ENCODE data around the gene VGLL4. TPM values are rescaled to one million over a fixed set of nuclear protein-coding genes. Genes with fewer than 3 reads are reported as not detected.

VGLL4 gene, protein sequence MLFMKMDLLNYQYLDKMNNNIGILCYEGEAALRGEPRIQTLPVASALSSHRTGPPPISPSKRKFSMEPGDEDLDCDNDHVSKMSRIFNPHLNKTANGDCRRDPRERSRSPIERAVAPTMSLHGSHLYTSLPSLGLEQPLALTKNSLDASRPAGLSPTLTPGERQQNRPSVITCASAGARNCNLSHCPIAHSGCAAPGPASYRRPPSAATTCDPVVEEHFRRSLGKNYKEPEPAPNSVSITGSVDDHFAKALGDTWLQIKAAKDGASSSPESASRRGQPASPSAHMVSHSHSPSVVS
- total RNA-seq (2021) (41.2 and 41.4 TPM in 2 replicates), Bru-seq, nascent RNA (percentile 79 among the genes with signal in this experiment), BruChase-seq, experiment 1, labeled RNA remaining after a 2-hour chase (percentile 72 among the genes with signal in this experiment), BruChase-seq, experiment 2, labeled RNA remaining after a 6-hour chase (percentile 69 among the genes with signal in this experiment)
- long read RNA-seq, transcript VGLL4-211 (5 exons, 1,377 nt), result major isoform, 13 of 54 reads
- long read RNA-seq, partial matches to known transcripts, result 5 of 54 reads
- long read RNA-seq, other reads (novel, unspliced or antisense), result 34 of 54 reads

DNA sequence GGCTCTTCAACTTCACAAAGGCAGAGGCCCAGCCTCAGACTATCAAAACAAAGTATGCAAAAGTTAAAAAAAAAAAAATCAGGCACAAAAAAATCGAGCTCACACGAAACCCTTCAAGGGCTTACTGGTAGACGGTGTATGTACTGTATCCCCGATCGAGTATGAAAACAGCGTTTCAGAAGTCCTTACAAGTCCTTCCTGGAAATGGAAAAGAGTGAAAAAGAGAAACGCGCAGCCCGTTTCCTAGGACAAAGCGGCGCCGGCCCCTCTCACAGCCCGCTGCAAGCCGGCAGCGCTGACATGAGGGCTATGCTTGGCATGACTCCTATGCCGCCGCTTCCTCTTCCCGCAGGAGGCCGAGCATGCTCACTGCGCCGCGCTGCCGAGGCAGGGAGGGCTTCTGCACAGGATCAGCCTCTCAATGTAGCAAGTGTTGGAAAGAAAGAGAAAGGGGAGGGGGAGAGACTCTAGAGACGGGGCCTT lies at the start of gene VGLL4:
VGLL4 (minus strand) TSS at position 311 of the 483 bp plus-strand sequence. CDS start 397 bp downstream, outside the sequence.
- no peaks in the 10 kb centered on the region for H3K9me3 ChIP-seq (ENCODE audit: low read depth, low read length, poor library complexity, severe bottlenecking)
- peaks cover 27% of the 10 kb centered on the region for H3K4me1 ChIP-seq (ENCODE audit: insufficient read depth, low read length, poor library complexity, severe bottlenecking)
- intact Hi-C loops (cut with micrococcal nuclease; ENCODE audit: unreplicated experiment), result loop anchor here (2.0 to 10.0 kb wide), 3 partner anchors 61 to 276 kb away; no protein-coding TSS in a partner anchor
- peak within 1 kb of the TSS; percentile 96 for H3K27ac ChIP-seq (ENCODE audit: low read depth, low read length, poor library complexity, severe bottlenecking)
- ChIA-PET POLR2A (ENCODE audit: low non-redundant PET) (interaction anchor here (0.7 kb wide), 4 partner anchors 99 to 264 kb away, joined by 3 to 9 read pairs (median 5); no protein-coding TSS in a partner anchor), CTCF (interaction anchor here (0.8 kb wide), 1 partner anchor 582 kb away, joined by 3 read pairs; no protein-coding TSS in a partner anchor)
- H3K36me3 ChIP-seq (ENCODE audit: insufficient read depth, low read length, poor library complexity, severe bottlenecking), result no peaks in the 10 kb centered on the region
- no peaks in the 10 kb centered on the region for H3K27me3 ChIP-seq (replicated peaks; ENCODE audit: insufficient read depth, low read depth, low read length, poor library complexity)
- TF ChIP-seq, protein P1, sequence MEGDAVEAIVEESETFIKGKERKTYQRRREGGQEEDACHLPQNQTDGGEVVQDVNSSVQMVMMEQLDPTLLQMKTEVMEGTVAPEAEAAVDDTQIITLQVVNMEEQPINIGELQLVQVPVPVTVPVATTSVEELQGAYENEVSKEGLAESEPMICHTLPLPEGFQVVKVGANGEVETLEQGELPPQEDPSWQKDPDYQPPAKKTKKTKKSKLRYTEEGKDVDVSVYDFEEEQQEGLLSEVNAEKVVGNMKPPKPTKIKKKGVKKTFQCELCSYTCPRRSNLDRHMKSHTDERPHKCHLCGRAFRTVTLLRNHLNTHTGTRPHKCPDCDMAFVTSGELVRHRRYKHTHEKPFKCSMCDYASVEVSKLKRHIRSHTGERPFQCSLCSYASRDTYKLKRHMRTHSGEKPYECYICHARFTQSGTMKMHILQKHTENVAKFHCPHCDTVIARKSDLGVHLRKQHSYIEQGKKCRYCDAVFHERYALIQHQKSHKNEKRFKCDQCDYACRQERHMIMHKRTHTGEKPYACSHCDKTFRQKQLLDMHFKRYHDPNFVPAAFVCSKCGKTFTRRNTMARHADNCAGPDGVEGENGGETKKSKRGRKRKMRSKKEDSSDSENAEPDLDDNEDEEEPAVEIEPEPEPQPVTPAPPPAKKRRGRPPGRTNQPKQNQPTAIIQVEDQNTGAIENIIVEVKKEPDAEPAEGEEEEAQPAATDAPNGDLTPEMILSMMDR (conservative IDR thresholded peaks at IDR 0.05; ENCODE audit: low read depth, low read length), result peak; percentile 36; the same call in 1 of the 2 replicates
- no peak for TF ChIP-seq EZH2 (IDR thresholded peaks at IDR 0.05; ENCODE audit: borderline replicate concordance, low read depth, low read length, poor library complexity, severe bottlenecking)
- peak; percentile 97 for DNase-seq (ENCODE audit: low spot score)
- peak within 1 kb of the TSS; percentile 78 for H3K4me3 ChIP-seq (ENCODE audit: low read depth, low read length, poor library complexity, severe bottlenecking)
- BruUV-seq (replicated peaks), result no TSS peak

DNA sequence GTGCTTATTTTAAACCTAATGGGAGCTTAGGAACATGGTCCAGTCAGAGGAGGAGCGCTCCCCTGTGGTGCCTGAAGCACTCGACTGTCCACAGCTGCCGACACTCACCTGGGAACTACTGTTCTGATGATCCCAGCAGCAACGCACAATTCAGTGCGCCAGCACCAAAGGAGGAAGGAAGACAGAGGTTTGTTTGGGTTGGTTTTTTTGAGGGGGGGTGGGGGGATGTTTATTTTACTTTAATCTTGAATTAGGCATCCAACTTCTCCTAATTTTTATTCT lies 48.8 kb upstream of the VGLL4 start:
- intact Hi-C loops (cut with micrococcal nuclease; ENCODE audit: unreplicated experiment), result no loop called here
- no peak overlapping the region for H3K27ac ChIP-seq (ENCODE audit: low read depth, low read length, poor library complexity, severe bottlenecking)
- POLR2A ChIA-PET (ENCODE audit: low non-redundant PET), result no interaction called here

DNA sequence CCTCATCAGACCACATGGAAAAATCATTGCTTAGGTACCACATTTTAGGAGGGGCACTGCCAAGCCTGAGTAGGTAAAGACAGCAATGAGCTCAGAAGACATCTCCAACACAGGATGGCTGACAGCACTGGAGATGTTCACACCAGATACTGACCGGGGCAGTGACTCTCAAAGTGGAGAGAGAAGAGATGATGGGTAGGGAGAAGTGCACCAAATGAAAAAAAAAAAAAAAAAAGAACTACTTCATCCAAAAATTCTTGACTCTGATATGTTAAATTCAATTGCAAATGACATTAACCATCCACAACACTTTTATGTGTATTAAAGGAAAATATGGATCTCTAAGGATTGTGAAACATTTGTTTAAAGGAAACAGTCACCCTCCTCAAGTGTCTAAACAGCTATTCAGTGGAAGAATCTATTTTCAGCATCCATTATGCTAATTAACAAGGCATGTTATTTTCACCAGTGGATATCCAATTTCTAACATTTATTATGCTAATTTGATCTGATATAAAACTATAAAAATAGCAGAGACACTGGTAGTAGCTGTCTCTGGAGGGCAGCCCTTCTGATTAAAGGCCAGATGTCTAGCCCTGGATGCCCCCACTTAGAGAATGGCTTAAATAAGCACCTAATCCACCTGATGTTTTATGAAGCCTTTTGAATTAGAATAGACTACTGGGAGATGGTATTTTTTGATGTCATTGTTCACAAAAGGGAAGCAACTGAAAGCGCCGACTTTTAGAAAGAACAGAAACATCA lies 48.2 kb upstream of the VGLL4 start:
- Histone ChIP-seq H3K4me3 (ENCODE audit: low read depth, low read length, poor library complexity, severe bottlenecking) (no peak overlapping the region), H3K27me3 (replicated peaks; ENCODE audit: insufficient read depth, low read depth, low read length, poor library complexity) (no peaks in the 10 kb centered on the region), H3K27ac (ENCODE audit: low read depth, low read length, poor library complexity, severe bottlenecking) (no peak overlapping the region), H3K36me3 (ENCODE audit: insufficient read depth, low read length, poor library complexity, severe bottlenecking) (no peaks in the 10 kb centered on the region), H3K9me3 (ENCODE audit: low read depth, low read length, poor library complexity, severe bottlenecking) (no peaks in the 10 kb centered on the region), H3K4me1 (ENCODE audit: insufficient read depth, low read length, poor library complexity, severe bottlenecking) (peaks cover 17% of the 10 kb centered on the region)
- no peak for DNase-seq (ENCODE audit: low spot score)
- TF ChIP-seq, protein P1 (conservative IDR thresholded peaks at IDR 0.05; ENCODE audit: low read depth, low read length), result no peak
- no peak for TF ChIP-seq EZH2 (IDR thresholded peaks at IDR 0.05; ENCODE audit: borderline replicate concordance, low read depth, low read length, poor library complexity, severe bottlenecking)
- ChIA-PET POLR2A (ENCODE audit: low non-redundant PET) (no interaction called here), CTCF (no interaction called here)
- no TSS peak for BruUV-seq (replicated peaks)
- intact Hi-C loops (cut with micrococcal nuclease; ENCODE audit: unreplicated experiment), result no loop called here

More for the DNA sequence above, 48.8 kb upstream of the VGLL4 start:
- TF ChIP-seq, protein P1 (conservative IDR thresholded peaks at IDR 0.05; ENCODE audit: low read depth, low read length), result no peak
- no peak for TF ChIP-seq EZH2 (IDR thresholded peaks at IDR 0.05; ENCODE audit: borderline replicate concordance, low read depth, low read length, poor library complexity, severe bottlenecking)
- H3K4me3 ChIP-seq (ENCODE audit: low read depth, low read length, poor library complexity, severe bottlenecking), result no peak overlapping the region
- no peaks in the 10 kb centered on the region for H3K36me3 ChIP-seq (ENCODE audit: insufficient read depth, low read length, poor library complexity, severe bottlenecking)
- no peaks in the 10 kb centered on the region for H3K9me3 ChIP-seq (ENCODE audit: low read depth, low read length, poor library complexity, severe bottlenecking)
- H3K4me1 ChIP-seq (ENCODE audit: insufficient read depth, low read length, poor library complexity, severe bottlenecking), result peaks cover 17% of the 10 kb centered on the region
- CTCF ChIA-PET, result no interaction called here
- no TSS peak for BruUV-seq (replicated peaks)
- no peak for DNase-seq (ENCODE audit: low spot score)
- no peaks in the 10 kb centered on the region for H3K27me3 ChIP-seq (replicated peaks; ENCODE audit: insufficient read depth, low read depth, low read length, poor library complexity)
